Stomach smooth muscle (tissue), 2 donors: Measurements from ENCODE around the gene TMEM45A.
"Not testable (repeated sequence)": the region's sequence is repeated elsewhere in the genome, so short reads cannot be mapped to it uniquely, and the experiment has no call there.

Source experiments
- H3K27ac ChIP-seq: one replicate; pipeline ENCODE4 v1.7.0; 2013; ENCODE audit warnings: mild to moderate bottlenecking, low read length, inconsistent platforms
- H3K27me3 ChIP-seq, 2 donors: one replicate each; pipeline ENCODE4 v1.7.0; 2013; ENCODE audit warnings: low read length in 2 of 2; ENCODE audit not compliant: insufficient read depth in 2 of 2, control insufficient read depth in 1 of 2
- H3K36me3 ChIP-seq, 2 donors: one replicate each; pipeline ENCODE4 v1.7.0; 2013; ENCODE audit warnings: low read length in 2 of 2; ENCODE audit not compliant: control insufficient read depth in 2 of 2, insufficient read depth in 2 of 2
- H3K4me1 ChIP-seq: one replicate; pipeline ENCODE4 v1.7.0; 2013; ENCODE audit warnings: low read length; ENCODE audit not compliant: control insufficient read depth, insufficient read depth
- H3K4me3 ChIP-seq, 2 donors: one replicate each; pipeline ENCODE4 v1.7.0; 2013; ENCODE audit warnings: low read length in 2 of 2
- H3K9ac ChIP-seq, 2 donors: one replicate each; pipeline ENCODE4 v1.7.0; 2013; ENCODE audit warnings: low read length in 2 of 2, mild to moderate bottlenecking in 1 of 2
- H3K9me3 ChIP-seq, 2 donors: one replicate each; pipeline ENCODE4 v1.7.0; 2013; ENCODE audit warnings: low read length in 2 of 2; ENCODE audit not compliant: control insufficient read depth in 2 of 2
- donor health status: healthy.
- donor health status: Pancreatic carcinoma.

Gene TMEM45A

DNA sequence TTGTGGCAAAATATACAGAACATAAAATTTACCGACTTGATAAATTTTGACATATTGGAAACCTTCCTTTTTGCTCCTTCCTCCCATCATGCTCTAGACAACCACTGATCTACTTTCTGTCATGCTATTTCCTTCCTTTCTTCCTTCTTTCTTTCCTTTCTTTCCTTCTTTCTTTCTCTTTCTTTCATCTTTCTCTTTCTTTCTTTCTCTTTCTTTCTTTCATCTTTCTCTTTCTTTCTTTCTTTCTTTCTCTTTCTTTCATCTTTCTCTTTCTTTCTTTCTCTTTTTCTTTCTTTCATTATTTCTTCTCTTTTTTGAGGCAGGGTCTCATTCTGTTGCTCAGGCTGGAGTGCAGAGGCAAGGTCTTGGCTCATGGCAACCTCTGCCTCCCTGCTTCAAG lies 8.9 kb upstream of the TMEM45A start:
- Histone ChIP-seq H3K9ac (no peak overlapping the region), H3K9me3 (no peaks in the 10 kb centered on the region), H3K36me3 (no peaks in the 10 kb centered on the region), H3K27me3 (peaks cover 0 to 2% of the 10 kb centered on the region in 2 donors), H3K4me3 (no peak overlapping the region), H3K27ac (no peak overlapping the region), H3K4me1 (no peaks in the 10 kb centered on the region)

DNA sequence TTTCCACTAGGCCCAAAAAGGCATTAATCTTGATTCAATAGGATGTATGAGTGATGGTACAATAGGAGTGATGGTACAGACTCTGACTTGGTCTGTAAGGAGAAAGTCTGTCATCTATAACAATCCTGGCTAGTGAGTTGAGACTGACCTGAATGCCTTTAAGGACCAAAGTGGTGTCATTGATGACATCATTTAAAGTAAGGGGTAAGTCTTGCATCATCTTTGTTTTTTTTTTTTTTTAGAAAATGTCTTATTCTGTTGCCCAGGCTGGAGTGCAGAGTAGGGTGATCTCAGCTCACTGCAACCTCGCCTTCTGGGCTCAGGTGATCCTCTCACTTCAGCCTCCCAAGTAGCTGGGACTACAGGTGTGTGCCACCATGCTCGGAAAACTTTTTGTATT lies 5.6 kb upstream of the TMEM45A start:
- H3K27me3 ChIP-seq: peaks cover 0 to 2% of the 10 kb centered on the region in 2 donors
- H3K4me3 ChIP-seq: no peak overlapping the region
- no peak overlapping the region for H3K27ac ChIP-seq
- H3K4me1 ChIP-seq: peaks cover 2% of the 10 kb centered on the region
- H3K9me3 ChIP-seq: no peaks in the 10 kb centered on the region
- no peak overlapping the region for H3K9ac ChIP-seq
- H3K36me3 ChIP-seq: no peaks in the 10 kb centered on the region

DNA sequence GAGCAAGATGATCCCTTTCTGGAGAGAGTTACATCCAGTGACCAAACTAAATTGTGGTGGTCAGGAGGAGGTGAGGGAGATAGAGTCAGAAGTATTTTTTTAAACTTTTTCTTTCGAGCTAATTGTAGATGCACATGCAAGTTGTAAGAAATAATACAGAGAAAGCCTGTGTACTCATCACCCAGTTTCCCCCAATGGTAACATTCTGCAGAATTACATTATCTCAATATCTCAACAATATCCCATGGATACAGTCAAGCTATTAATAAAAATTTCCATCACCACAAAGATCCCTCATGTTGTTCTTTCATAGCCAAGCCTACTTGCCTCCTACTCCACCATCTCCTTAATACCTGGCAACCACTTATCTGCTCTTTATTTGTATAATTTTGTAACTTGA lies 3.3 kb upstream of the TMEM45A start:
- H3K9ac ChIP-seq: no peak overlapping the region

DNA sequence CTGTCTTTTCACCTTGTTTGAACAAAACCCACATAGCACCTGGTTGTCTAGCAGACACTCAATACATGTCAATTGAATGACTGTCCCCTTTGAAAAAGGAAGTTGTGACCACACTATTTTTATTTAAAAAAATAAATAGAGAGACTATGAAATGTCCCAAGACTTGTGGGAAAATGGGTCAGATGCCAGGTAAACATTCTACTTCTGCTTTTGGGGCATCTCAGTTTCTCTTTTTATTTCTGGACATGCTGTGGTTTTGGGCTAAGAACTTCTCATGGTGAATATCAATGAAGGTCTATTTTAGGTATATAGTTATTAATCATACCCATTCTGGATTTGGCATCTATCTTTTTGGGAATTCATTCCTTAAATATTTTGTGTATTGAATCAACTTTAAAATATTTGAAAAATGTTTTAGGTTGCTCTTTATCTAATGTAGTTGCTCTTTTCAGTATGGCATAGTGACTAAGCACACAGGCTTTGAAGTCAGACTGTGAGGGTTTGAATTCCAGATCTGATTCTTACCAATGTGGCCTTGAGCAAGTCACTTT lies 4.4 kb downstream of the TMEM45A start:
- H3K4me3 ChIP-seq: no peak overlapping the region
- peaks cover 3% of the 10 kb centered on the region for H3K4me1 ChIP-seq
- no peaks in the 10 kb centered on the region for H3K9me3 ChIP-seq
- no peak overlapping the region for H3K27ac ChIP-seq
- no peaks in the 10 kb centered on the region for H3K27me3 ChIP-seq
- H3K36me3 ChIP-seq: no peaks in the 10 kb centered on the region
- H3K9ac ChIP-seq: no peak overlapping the region

More for the DNA sequence above, 3.3 kb upstream of the TMEM45A start:
- peaks cover 0 to 2% of the 10 kb centered on the region in 2 donors for H3K27me3 ChIP-seq
- peaks cover 5% of the 10 kb centered on the region for H3K4me1 ChIP-seq
- H3K4me3 ChIP-seq: no peak overlapping the region
- no peaks in the 10 kb centered on the region for H3K36me3 ChIP-seq
- no peaks in the 10 kb centered on the region for H3K9me3 ChIP-seq
- no peak overlapping the region for H3K27ac ChIP-seq

DNA sequence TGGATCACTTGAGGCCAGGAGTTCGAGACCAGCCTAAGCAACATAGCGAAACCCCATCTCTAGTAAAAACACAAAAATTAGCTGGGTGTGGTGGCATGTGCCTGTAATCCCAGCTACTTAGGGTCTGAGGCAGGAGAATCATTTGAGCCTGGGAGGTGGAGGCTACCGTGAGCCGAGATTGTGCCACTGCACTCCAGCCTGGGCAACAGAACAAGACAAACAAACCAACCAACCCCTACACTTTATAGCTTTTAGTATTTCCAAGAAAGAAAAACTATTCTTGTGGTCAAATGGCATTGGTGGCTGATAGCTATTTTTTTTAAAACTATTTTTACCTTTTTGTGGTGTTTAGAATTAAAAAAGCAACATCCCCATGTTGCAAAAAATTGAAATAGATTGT lies 7.2 kb downstream of the TMEM45A start:
- no peak overlapping the region for H3K27ac ChIP-seq
- H3K36me3 ChIP-seq: no peaks in the 10 kb centered on the region
- H3K9ac ChIP-seq: no peak overlapping the region
- H3K9me3 ChIP-seq: no peaks in the 10 kb centered on the region
- H3K4me1 ChIP-seq: no peaks in the 10 kb centered on the region
- H3K4me3 ChIP-seq: no peak overlapping the region
- H3K27me3 ChIP-seq: no peaks in the 10 kb centered on the region

DNA sequence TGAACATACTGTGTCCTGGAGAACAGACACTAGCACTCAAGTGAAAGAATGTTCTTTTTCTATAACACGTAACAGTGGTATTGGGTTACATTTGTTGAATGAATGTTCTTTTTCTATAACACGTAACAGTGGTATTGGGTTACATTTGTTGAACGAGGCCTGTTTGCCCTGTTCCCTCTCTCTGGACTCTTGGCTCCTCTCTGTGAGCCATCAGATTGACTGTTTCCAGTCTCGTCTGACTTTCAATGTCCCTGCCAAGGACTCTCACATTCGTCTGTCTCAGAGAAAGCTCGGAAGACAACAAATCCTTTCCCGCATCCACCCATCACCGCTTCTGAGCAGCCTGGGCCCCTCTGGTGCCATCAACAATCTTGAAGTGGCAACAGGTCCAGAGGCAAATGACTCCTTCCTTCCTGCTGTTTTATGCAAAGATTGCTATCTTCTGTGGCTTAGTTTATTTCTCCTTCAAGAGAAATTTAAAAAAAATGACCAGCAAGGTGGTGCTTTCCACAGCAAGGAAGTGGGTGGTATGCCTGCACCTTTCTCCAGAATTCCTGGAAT lies 8.0 kb downstream of the TMEM45A start:
- Histone ChIP-seq H3K27ac (no peak overlapping the region), H3K36me3 (no peaks in the 10 kb centered on the region), H3K4me3 (no peak overlapping the region), H3K27me3 (no peaks in the 10 kb centered on the region), H3K9me3 (no peaks in the 10 kb centered on the region), H3K4me1 (no peaks in the 10 kb centered on the region), H3K9ac (no peak overlapping the region)

DNA sequence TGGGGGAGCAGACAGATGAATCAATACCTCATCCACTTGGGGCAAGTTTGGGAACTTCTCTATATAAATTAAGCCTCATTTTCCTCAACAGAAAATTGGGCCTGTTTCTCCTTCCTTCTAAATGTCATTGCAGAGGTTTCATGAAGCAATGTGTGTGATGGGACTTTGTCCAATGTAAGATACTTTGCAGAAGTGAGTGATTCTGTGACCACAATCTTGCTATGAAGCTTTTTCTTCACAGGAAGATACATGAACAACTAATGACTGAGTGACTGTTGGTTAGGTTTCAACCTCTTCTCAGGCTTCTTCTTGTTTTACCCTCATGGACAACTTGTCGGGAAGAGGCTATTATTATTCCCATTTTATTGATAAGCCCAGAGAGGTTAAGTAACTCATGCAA lies 11.0 kb downstream of the TMEM45A start:
- H3K36me3 ChIP-seq: no peaks in the 10 kb centered on the region
- H3K4me1 ChIP-seq: no peaks in the 10 kb centered on the region
- no peak overlapping the region for H3K27ac ChIP-seq
- no peaks in the 10 kb centered on the region for H3K9me3 ChIP-seq
- no peak overlapping the region for H3K9ac ChIP-seq
- no peaks in the 10 kb centered on the region for H3K27me3 ChIP-seq
- no peak overlapping the region for H3K4me3 ChIP-seq

DNA sequence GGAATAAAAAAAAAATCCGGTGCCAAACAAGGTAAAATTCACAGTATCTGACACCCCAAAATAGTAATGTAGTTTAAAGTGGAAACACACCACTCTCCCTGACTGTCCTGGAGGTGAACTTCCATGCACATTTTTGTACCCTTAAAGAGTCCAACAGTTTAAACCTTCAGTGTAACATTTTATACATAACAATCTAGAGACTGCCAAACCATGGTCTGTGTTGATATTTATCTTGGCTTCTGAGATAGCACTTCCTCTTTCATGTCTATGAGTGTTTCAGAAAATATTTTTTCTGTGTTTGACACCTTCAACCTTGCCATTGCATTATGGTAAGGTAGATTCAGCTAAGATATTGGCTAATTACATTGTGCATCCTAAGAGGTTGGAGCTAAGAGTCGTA lies 13.9 kb downstream of the TMEM45A start:
- Histone ChIP-seq H3K9ac (no peak overlapping the region), H3K27ac (no peak overlapping the region), H3K4me1 (no peaks in the 10 kb centered on the region), H3K9me3 (no peaks in the 10 kb centered on the region), H3K36me3 (no peaks in the 10 kb centered on the region), H3K27me3 (no peaks in the 10 kb centered on the region), H3K4me3 (no peak overlapping the region)

DNA sequence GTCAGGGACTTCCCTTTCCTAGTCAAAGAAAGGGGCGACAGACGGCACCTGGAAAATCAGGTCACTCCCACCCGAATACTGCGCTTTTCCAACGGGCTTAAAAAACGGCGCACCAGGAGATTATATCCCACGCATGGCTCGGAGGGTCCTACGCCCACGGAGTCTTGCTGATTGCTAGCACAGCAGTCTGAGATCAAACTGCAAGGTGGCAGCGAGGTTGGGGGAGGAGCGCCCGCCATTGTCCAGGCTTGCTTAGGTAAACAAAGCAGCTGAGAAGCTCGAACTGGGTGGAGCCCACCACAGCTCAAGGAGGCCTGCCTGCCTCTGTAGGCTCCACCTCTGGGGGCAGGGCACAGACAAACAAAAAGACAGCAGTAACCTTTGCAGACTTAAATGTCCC lies 17.4 kb downstream of the TMEM45A start:
- not testable (repeated sequence) for H3K27ac ChIP-seq, H3K9me3 ChIP-seq, H3K4me3 ChIP-seq, H3K36me3 ChIP-seq, H3K9ac ChIP-seq, H3K27me3 ChIP-seq, H3K4me1 ChIP-seq

DNA sequence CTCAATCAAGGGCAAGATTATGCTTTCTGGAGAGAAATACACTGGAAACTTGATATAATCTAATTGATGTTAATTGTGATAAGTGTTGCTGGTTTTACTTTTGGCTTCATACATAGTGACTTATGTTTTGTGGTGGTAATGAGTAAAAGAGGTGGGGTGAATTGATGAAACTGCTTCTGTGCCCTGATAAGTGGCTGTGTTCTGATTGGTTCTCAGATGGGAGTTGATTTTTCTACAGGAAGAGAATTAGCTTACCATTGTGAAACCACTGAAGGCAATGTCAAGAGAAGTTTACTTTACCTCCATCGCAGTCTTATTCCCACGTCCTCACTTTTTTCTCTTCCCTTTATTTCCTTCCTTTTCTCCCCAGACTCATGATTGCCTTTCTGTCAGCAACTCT lies 23.8 kb downstream of the TMEM45A start:
- H3K9me3 ChIP-seq: no peaks in the 10 kb centered on the region
- H3K9ac ChIP-seq: no peak overlapping the region
- no peak overlapping the region for H3K4me3 ChIP-seq
- no peaks in the 10 kb centered on the region for H3K4me1 ChIP-seq
- H3K27ac ChIP-seq: no peak overlapping the region
- H3K36me3 ChIP-seq: peaks cover 0 to 4% of the 10 kb centered on the region in 2 donors
- no peaks in the 10 kb centered on the region for H3K27me3 ChIP-seq

DNA sequence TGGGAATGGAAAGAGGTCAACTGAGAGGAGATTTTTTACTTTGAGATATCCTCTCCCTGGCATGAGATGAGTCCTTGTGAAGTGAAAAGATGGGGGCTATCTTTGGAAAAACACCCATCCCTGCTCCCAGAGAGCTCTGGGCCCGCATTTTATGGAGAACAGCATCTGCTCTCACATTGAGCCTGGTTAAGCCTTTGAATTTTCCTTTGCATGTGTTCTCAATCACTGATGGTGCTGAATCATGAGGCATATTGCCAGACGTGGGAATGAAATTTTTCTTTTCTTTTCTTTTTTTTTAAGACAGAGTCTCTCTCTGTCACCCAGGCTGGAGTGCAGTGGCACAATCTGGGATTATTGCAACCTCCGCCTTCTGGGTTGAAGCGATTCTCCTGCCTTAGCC lies 24.4 kb downstream of the TMEM45A start:
- H3K9ac ChIP-seq: no peak overlapping the region
- H3K27me3 ChIP-seq: no peaks in the 10 kb centered on the region
- H3K27ac ChIP-seq: no peak overlapping the region
- H3K4me1 ChIP-seq: no peaks in the 10 kb centered on the region
- peaks cover 0 to 4% of the 10 kb centered on the region in 2 donors for H3K36me3 ChIP-seq
- no peak overlapping the region for H3K4me3 ChIP-seq
- H3K9me3 ChIP-seq: no peaks in the 10 kb centered on the region
